ENCODE measurements around the gene SAXO1.

DNA sequence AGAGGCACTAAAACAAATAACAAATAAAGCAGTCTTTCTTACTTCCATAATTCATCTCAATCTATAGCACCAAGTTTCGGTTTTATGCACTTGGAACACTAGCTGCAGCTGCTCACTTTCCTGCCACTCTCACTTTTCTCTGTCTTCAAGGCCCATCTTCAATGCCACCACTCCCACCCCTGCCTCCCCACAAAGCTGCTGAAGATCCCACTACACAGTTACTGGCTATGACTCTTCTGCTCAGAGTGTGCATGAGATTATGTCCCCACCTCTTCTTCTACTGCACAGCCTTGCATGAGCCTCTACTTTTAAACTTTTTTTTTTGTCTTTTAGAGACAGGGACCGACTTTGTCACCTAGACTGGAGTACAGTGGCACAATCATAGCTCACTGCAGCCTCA lies 77.4 kb downstream of the SAXO1 start:
- no peak for TF ChIP-seq EZH2phosphoT487 (IDR thresholded peaks at IDR 0.05; ENCODE audit: borderline replicate concordance, low read length)
- TF ChIP-seq CTCF (conservative IDR thresholded peaks at IDR 0.05; ENCODE audit: low read depth, low read length) = no peak
- TF ChIP-seq EZH2 (IDR thresholded peaks at IDR 0.05; ENCODE audit: low read length, unreplicated experiment) = no peak
